ENCODE measurements around the gene DNAH1. TPM values are rescaled to one million over a fixed set of nuclear protein-coding genes. Genes with fewer than 3 reads are reported as not detected.

The DNAH1 gene
- total and polyA plus RNA-seq, 10 donors: 4.9 to 35.8 (median 24.6) TPM

DNA sequence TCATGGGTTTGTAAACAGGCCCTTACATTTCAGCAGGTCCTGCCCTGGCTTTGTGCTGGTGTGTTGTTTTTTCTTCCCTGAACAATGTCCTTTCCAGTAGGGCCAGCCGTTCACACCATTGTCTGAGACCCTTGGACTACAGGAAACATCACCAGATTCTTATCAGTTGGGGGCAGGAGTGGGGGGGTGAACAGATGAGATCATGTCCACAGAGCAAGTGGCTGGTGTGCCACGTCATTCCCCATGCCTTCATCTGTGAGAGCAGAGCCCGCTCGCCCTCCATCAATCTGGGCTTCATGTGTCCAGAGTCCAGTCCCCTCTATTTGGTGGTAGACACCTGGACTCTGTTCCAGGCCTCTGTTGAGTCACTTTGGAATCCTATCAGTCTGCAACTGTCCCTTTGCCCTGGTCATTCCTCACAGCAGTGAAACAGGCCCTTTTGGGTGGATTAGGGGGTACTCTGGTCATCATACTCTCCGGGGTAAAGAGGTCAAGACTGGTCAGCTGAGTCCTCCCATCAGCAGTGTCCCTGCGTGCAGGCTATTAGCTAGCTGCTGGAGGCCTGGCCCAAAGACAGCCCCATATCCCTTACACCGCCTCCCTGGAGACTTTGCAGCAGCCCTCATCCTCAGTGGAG, 113.8 kb downstream of the DNAH1 start:
- no peaks in the 10 kb centered on the region for H3K9me3 ChIP-seq
- no peaks in the 10 kb centered on the region for H3K27me3 ChIP-seq (replicated peaks in 1 of 7)
- no peak overlapping the region for H3K4me3 ChIP-seq
- H3K4me1 ChIP-seq: peaks cover 0 to 34% (median 12%) of the 10 kb centered on the region in 6 donors
- no peaks in the 10 kb centered on the region for H3K36me3 ChIP-seq
- H3K27ac ChIP-seq: peak overlapping the region in 1 of 8 donors; percentile 21
- WGBS, 5 donors: 63 to 86% (median 82%) methylated on average over 3 to 7 of the region's 7 CpGs
- TF ChIP-seq, protein P1, sequence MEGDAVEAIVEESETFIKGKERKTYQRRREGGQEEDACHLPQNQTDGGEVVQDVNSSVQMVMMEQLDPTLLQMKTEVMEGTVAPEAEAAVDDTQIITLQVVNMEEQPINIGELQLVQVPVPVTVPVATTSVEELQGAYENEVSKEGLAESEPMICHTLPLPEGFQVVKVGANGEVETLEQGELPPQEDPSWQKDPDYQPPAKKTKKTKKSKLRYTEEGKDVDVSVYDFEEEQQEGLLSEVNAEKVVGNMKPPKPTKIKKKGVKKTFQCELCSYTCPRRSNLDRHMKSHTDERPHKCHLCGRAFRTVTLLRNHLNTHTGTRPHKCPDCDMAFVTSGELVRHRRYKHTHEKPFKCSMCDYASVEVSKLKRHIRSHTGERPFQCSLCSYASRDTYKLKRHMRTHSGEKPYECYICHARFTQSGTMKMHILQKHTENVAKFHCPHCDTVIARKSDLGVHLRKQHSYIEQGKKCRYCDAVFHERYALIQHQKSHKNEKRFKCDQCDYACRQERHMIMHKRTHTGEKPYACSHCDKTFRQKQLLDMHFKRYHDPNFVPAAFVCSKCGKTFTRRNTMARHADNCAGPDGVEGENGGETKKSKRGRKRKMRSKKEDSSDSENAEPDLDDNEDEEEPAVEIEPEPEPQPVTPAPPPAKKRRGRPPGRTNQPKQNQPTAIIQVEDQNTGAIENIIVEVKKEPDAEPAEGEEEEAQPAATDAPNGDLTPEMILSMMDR (IDR thresholded peaks at IDR 0.05 in 8 of 11, conservative IDR thresholded peaks at IDR 0.05 in 3 of 11): no peak
- no peak for TF ChIP-seq POLR2A (IDR thresholded peaks at IDR 0.05)
- no peak for TF ChIP-seq POLR2AphosphoS5 (IDR thresholded peaks at IDR 0.05)
- peak; percentile 21 for DNase-seq
- intact Hi-C loops (cut with DNase I; ENCODE audit: low total_unique reads): no loop called here

DNA sequence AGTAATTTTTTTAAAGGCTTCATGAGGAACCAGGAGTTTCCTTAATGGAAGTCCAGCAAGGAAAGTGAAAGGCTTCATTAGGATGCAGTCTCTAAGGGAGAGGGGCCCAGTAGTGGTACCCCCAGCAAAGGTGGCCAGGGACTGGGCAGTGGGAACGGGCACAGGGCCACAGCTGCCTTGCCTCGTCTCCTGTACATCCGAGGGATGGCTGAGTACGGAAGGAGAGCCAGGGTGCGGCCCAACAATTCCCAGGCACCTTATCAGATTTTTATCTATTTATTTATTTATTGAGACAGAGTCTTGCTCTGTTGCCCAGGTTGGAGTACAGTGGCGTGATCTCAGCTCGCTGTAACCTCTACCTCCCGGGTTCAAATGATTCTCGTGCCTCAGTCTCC, 114.3 kb downstream of the DNAH1 start:
- Histone ChIP-seq H3K4me3 (no peak overlapping the region), H3K36me3 (no peaks in the 10 kb centered on the region), H3K27me3 (replicated peaks in 1 of 7) (no peaks in the 10 kb centered on the region), H3K9me3 (no peaks in the 10 kb centered on the region), H3K27ac (no peak overlapping the region), H3K4me1 (peaks cover 0 to 35% (median 13%) of the 10 kb centered on the region in 6 donors)
- no peak for TF ChIP-seq POLR2AphosphoS5 (IDR thresholded peaks at IDR 0.05)
- TF ChIP-seq, protein P1 (IDR thresholded peaks at IDR 0.05 in 8 of 11, conservative IDR thresholded peaks at IDR 0.05 in 3 of 11): no peak
- TF ChIP-seq POLR2A (IDR thresholded peaks at IDR 0.05): no peak
- peak; percentile 28 for DNase-seq
- WGBS, 5 donors: 91 to 96% (median 95%) methylated on average over 9 of the region's 9 CpGs
- intact Hi-C loops (cut with DNase I; ENCODE audit: low total_unique reads): no loop called here

DNA sequence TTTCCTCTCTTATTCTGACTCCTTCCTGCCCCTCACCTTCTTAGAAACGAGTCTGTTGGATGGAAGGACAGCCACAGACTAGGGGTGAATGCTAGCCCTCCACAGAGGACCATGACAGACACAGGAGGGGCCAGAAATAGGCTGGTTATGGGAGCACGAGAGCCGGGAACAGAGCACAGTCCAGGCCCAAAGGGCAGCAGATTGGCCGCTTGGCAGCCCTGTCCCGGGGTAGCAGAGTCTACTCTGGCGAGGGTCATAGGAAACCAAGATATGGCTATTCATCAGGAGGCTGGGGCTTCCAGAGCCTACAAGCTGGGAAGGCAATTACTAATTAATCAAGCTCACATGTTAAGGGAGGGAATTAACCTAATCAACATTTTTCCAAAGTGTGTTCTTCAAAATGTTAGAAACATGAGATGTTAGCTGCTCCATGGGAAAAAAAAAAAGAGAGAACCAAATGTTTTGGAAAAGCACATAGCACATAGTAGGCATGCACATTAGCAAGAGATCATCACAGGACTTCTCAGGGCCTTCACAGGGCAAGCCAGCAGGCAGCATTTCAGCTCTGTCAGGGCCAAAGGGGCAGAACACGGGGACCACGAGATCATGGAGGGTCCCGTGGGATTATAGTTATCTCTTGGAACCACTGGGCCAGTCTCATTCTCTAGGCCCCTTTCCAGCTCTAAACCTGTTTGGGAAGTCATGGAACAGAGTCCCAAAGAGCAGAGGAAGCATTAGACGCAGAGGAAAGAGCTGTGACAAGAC, 115.5 kb downstream of the DNAH1 start:
- 68 to 81% (median 78%) methylated on average over 10 of the region's 10 CpGs for WGBS, 5 donors
- intact Hi-C loops (cut with DNase I; ENCODE audit: low total_unique reads): no loop called here
- H3K36me3 ChIP-seq: no peaks in the 10 kb centered on the region
- H3K27ac ChIP-seq: no peak overlapping the region
- peak; percentile 41 for DNase-seq
- TF ChIP-seq POLR2A (IDR thresholded peaks at IDR 0.05) (no peak), POLR2AphosphoS5 (IDR thresholded peaks at IDR 0.05) (no peak)
- TF ChIP-seq, protein P1 (IDR thresholded peaks at IDR 0.05 in 8 of 11, conservative IDR thresholded peaks at IDR 0.05 in 3 of 11): no peak
- no peak overlapping the region for H3K4me3 ChIP-seq
- H3K27me3 ChIP-seq (replicated peaks in 1 of 7): no peaks in the 10 kb centered on the region
- no peaks in the 10 kb centered on the region for H3K9me3 ChIP-seq
- peaks cover 0 to 48% (median 19%) of the 10 kb centered on the region in 6 donors for H3K4me1 ChIP-seq

DNA sequence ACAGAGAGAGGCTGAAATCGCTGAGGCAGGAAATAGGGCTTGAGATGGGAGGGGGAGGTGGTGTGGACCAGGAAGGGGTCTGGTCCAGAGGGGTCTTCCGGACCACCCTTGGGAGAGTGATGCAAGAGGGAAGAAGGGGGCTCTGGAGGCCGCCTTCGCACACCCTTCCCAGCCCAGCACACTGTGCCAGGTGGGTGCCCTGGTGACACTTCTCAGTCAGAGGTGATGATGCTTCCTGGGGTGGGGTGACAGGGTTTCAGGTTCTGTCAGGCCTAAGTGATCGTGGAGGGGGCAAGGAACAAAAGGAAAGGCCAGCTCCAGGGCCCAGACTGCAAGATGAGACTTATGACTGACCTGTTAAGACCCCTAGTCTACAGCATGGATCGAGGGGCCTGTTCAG, 116.1 kb downstream of the DNAH1 start:
- intact Hi-C loops (cut with DNase I; ENCODE audit: low total_unique reads): no loop called here
- Histone ChIP-seq H3K4me1 (peaks cover 0 to 53% (median 21%) of the 10 kb centered on the region in 6 donors), H3K27ac (peak overlapping the region in 1 of 8 donors; percentile 21), H3K27me3 (replicated peaks in 1 of 7) (no peaks in the 10 kb centered on the region), H3K36me3 (no peaks in the 10 kb centered on the region), H3K4me3 (no peak overlapping the region), H3K9me3 (no peaks in the 10 kb centered on the region)
- WGBS, 5 donors: 65 to 84% (median 74%) methylated on average over 6 of the region's 6 CpGs
- peak; percentile 59 for DNase-seq
- TF ChIP-seq POLR2AphosphoS5 (IDR thresholded peaks at IDR 0.05) (no peak), POLR2A (IDR thresholded peaks at IDR 0.05) (no peak)
- TF ChIP-seq, protein P1 (IDR thresholded peaks at IDR 0.05 in 8 of 11, conservative IDR thresholded peaks at IDR 0.05 in 3 of 11): no peak
